KOPT-K1 (cell line): ENCODE data around the gene SEMA4C.

Experiments used
- H3K27ac ChIP-seq: fragments of 200-600 bp; sonication (generic); 2 replicates; pipeline ENCODE4 v1.5.1; 2016; ENCODE audit warnings: antibody characterized with exemption, mild to moderate bottlenecking, low read depth, low read length; ENCODE audit not compliant: poor library complexity, severe bottlenecking
- H3K36me3 ChIP-seq: fragments of 200-600 bp; sonication (generic); 2 replicates; pipeline ENCODE4 v1.5.1; 2017; ENCODE audit warnings: antibody characterized with exemption, mild to moderate bottlenecking, low read length, moderate library complexity; ENCODE audit not compliant: insufficient read depth
- H3K9me3 ChIP-seq: fragments of 200-600 bp; sonication (generic); 2 replicates; pipeline ENCODE4 v1.5.1; 2017; ENCODE audit warnings: antibody characterized with exemption, low read length, mild to moderate bottlenecking; ENCODE audit not compliant: insufficient read depth, poor library complexity, severe bottlenecking

SEMA4C gene

GRCh38 chr2:96878171-96878570, 8.3 kb upstream of the SEMA4C start:
- H3K36me3 ChIP-seq = no peaks in the 10 kb centered on the region
- no peak overlapping the region for H3K27ac ChIP-seq

GRCh38 chr2:96877631-96878092, 7.8 kb upstream of the SEMA4C start:
- Histone ChIP-seq H3K36me3 (no peaks in the 10 kb centered on the region), H3K27ac (no peak overlapping the region), H3K9me3 (no peaks in the 10 kb centered on the region)

More at GRCh38 chr2:96878171-96878570, 8.3 kb upstream of the SEMA4C start:
- H3K9me3 ChIP-seq = no peaks in the 10 kb centered on the region

DNA sequence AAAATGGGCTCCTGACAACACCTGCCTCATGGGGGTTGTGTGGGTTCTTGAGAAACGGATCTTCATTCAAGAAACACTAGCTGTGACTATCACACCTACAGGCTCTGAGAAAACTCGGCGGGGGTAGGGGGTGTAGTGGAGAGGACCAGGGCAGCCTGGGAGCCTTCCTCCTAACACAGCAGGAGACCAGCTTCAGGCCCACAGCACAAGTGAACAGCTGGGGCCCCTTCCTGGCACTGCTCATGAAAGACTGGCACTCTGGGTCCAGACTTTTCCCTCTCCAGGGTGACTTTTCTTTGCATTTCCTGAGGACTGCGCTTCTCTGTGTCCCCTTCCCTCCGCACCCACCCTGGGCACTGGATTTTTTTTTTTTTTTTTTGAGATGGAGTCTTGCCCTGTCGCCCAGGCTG, 7.2 kb upstream of the SEMA4C start:
- Histone ChIP-seq H3K27ac (no peak overlapping the region), H3K9me3 (no peaks in the 10 kb centered on the region)

GRCh38 chr2:96876269-96877041, 6.6 kb upstream of the SEMA4C start:
- no peaks in the 10 kb centered on the region for H3K36me3 ChIP-seq
- no peak overlapping the region for H3K27ac ChIP-seq
- no peaks in the 10 kb centered on the region for H3K9me3 ChIP-seq

More for the DNA sequence above, 7.2 kb upstream of the SEMA4C start:
- no peaks in the 10 kb centered on the region for H3K36me3 ChIP-seq

GRCh38 chr2:96875498-96876268, 5.8 kb upstream of the SEMA4C start:
- Histone ChIP-seq H3K27ac (no peak overlapping the region), H3K36me3 (no peaks in the 10 kb centered on the region), H3K9me3 (no peaks in the 10 kb centered on the region)

DNA sequence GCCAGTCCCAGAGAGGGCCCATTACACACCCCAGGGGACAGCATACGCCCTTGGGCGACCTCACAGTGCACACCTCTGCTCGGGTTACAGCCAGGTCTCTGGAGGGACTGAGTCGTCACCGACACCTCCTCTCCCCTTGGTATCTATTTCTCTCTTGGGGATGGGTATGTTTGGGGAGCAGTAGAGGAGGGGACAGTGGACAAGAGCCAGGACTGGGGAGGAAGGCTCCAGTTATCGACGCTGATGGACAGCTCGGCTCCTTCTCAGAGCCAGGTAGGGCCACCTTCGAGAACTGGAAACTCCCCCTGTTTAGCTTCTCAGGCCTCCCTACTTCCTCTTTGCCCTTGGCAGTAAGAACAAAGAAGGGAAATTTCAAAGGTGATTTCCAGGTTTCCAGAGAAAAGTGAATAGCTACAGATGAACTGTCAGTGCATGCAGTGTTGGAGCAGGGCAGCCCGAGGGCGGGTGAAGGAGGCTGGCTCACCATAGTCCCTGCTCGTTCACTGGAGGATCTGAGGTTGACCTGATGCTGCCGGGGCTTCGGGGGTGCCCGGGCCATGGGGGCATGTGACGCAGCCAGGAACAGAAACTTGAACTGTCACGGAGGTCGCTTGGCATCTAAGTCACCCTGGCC, 4.4 kb upstream of the SEMA4C start:
- Histone ChIP-seq H3K36me3 (no peaks in the 10 kb centered on the region), H3K27ac (no peak overlapping the region), H3K9me3 (no peaks in the 10 kb centered on the region)

DNA sequence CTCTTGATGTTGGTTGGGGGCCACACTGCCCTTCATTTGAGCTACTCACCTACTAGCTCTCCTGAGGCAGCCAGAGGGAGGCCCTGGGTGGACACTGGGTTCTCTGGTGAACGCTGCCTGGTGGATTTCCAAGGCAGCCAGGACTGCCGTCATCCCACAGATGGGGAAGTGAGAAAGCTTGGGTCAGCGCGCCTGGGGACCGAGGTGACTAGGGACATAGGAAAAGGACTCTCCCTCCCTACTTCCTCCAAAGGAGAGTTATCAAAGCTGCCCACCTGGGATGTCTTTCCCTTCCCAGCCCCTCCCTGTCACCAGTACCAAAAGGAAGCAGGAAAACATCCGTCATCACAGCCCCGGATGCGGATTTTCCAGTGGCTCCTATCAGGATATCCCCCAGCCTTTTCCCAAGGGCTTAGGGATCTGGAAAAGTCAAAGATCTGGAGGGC, 3.8 kb upstream of the SEMA4C start:
- Histone ChIP-seq H3K36me3 (no peaks in the 10 kb centered on the region), H3K27ac (no peak overlapping the region), H3K9me3 (no peaks in the 10 kb centered on the region)

- H3K9me3 ChIP-seq = no peaks in the 10 kb centered on the region
- H3K36me3 ChIP-seq = no peaks in the 10 kb centered on the region
- no peak overlapping the region for H3K27ac ChIP-seq
Measured at GRCh38 chr2:96872591-96873349, 2.9 kb upstream of the SEMA4C start.

- Histone ChIP-seq H3K36me3 (no peaks in the 10 kb centered on the region), H3K9me3 (no peaks in the 10 kb centered on the region), H3K27ac (no peak overlapping the region)
Measured at GRCh38 chr2:96870626-96871255, 861 bp upstream of the SEMA4C start.

GRCh38 chr2:96869281-96869821, 529 bp downstream of the SEMA4C start:
- Histone ChIP-seq H3K36me3 (no peaks in the 10 kb centered on the region), H3K27ac (no peak overlapping the region), H3K9me3 (no peaks in the 10 kb centered on the region)

DNA sequence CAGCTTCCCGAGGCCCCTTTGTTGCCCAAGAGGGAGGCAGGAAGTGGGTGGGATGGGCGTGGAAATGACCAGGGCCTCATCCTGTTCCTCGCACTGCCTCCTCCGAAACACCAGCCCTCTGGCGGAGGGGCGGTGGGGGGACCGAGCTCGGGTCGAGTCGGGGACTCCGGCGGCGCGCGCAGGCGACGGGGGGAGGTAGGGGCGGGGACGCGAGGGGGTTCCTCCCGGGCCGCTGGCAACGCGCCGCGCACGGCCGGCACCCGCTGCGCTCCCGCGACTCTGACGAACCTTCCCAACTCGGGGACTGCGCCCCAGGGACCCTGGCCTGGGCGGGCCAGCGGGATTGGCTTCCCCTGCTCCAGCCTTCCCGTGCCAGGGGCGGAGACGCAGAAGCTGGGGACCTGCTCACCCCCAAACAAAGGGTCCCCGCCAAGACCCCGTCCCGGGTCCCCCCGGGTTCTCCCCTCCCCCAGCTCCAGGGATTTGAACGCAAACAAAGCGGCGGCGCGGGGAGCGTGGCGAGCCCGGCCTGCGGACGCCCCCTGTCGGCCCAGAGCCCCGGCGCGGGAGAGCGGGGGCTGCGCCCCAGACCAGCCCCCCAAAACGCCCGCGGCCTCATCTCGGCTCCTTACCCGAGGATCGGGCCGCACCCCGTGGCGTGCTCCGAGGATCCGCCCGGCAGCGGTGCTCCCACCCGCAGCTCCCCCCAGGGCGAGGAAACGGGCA, 1.2 kb downstream of the SEMA4C start:
- Histone ChIP-seq H3K36me3 (no peaks in the 10 kb centered on the region), H3K27ac (no peak overlapping the region), H3K9me3 (no peaks in the 10 kb centered on the region)

DNA sequence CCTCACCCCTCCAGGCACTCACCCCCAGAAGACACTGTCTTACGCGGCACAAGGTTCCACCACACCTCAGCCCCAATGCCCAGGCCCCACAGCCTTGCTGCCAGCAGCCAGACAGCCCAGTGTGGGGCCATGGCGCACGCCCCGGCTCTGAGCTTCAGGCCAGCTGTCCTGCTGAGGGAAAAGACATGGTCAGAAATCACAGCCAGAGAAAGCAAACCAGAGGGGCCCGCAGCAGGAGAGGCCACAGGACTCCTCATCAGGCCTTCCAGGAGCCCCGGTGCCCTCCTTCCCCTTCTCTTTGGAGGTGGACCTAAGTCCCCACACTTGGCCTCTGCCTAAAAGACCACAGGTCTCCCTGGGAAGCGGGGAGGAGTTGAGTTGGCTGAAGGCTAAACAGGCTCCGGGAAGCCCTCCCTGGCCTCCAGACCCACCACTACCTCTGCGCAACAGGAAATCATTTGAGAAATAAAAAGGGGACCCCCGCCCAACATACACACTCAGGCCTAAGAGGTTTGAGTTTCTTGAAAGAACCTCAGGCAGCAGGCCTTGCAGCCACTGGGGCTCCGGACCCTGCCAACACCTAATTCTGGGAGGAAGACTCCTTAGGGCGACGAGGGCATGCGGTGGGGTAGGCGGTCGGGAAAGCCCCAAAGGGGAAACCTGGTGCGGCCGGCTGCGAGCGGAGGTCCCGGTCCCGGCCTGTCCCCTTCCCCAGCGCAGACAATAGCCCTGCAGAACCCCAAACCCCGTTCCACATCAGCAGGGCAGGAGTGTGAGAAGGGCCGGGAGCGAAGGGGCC, 1.9 kb downstream of the SEMA4C start:
- Histone ChIP-seq H3K9me3 (no peaks in the 10 kb centered on the region), H3K36me3 (no peaks in the 10 kb centered on the region), H3K27ac (no peak overlapping the region)
